ENCODE measurements around the gene FCAMR. TPM values are rescaled to one million over a fixed set of nuclear protein-coding genes. Genes with fewer than 3 reads are reported as not detected.

Gene FCAMR
- total and polyA plus RNA-seq, 2 of the 4 experiments (the other 2 are of a cell fraction) = not detected

DNA sequence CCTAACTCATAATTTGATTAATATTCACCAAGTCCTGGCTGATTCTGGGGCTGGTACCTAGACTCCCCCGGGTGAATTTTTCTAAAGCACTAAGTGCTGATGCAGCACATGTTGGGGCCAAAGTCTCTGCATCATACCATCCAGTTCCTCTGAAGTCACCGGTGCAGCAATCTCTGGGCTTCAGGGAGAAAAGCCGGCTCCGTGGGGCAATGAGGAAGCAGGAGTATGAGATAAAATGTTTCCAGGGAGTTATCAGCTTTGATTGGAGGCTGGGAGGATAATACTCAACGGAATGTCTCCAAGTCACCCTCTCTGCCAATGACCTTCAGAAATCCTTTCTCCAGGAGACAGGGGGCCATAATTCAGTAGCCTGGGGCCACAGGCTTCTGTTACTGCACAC, 1.2 kb downstream of the FCAMR start:
- Histone ChIP-seq H3K79me1 (ENCODE audit: low read depth in 1 of 2, low read length in 2 of 2) (no peaks in the 10 kb centered on the region), H3K9me3 (ENCODE audit: control insufficient read depth, insufficient read depth, low read length) (no peaks in the 10 kb centered on the region), H3K56ac (ENCODE audit: extremely low read depth, insufficient read depth, low read length) (no peak overlapping the region), H3K9me1 (ENCODE audit: insufficient read depth, low read length) (0 out of 2 replicates have a peak, but pooled peaks cover 2% of the 10 kb centered on the region), H3K4me2 (ENCODE audit: low read depth, low read length) (no peak overlapping the region), H3K4ac (ENCODE audit: low read depth, low read length) (no peak overlapping the region), H3K27ac (ENCODE audit: insufficient read depth, low read length) (no peak overlapping the region), H3K4me3 (ENCODE audit: insufficient read depth, low read depth, low read length) (no peak overlapping the region), H2AK5ac (ENCODE audit: low read depth, low read length) (no peak overlapping the region), H2AFZ (replicated peaks; ENCODE audit: low read length, poor library complexity) (no peak overlapping the region), H4K20me1 (ENCODE audit: insufficient read depth, low read length) (no peaks in the 10 kb centered on the region), H3K27me3 (ENCODE audit: control insufficient read depth, insufficient read depth, low read length) (peaks cover 44% of the 10 kb centered on the region), H3K4me1 (ENCODE audit: control insufficient read depth, insufficient read depth, low read length) (no peaks in the 10 kb centered on the region), H4K91ac (ENCODE audit: insufficient read depth, low read depth, low read length) (no peak overlapping the region), H2BK5ac (ENCODE audit: low read depth, low read length, poor library complexity, severe bottlenecking) (no peak overlapping the region), H3K23ac (ENCODE audit: low read depth, low read length) (no peak overlapping the region), H4K5ac (ENCODE audit: low read depth, low read length) (no peak overlapping the region), H2BK20ac (ENCODE audit: low read depth, low read length) (no peak overlapping the region), H2BK120ac (ENCODE audit: low read depth, low read length) (no peak overlapping the region), H4K8ac (ENCODE audit: low read depth in 2 of 2, low read length in 2 of 2) (no peak overlapping the region), H3K14ac (replicated peaks; ENCODE audit: low read depth, low read length) (no peak overlapping the region), H3K36me3 (ENCODE audit: control insufficient read depth, insufficient read depth, low read length) (no peaks in the 10 kb centered on the region), H3K18ac (ENCODE audit: low read depth, low read length) (no peak overlapping the region), H3K9ac (ENCODE audit: low read depth, low read length) (no peak overlapping the region), H2AK9ac (replicated peaks; ENCODE audit: low read depth, low read length, poor library complexity) (no peak overlapping the region), H2BK15ac (ENCODE audit: low read depth, low read length) (no peak overlapping the region)
- in situ Hi-C loops (cut with MboI; ENCODE audit: low sequenced_read_pairs) = no loop called here
- DNase-seq (no peak), ATAC-seq (ENCODE audit: low read depth) (no peak)
- dilution Hi-C loops (cut with HindIII; ENCODE audit: low sequenced_read_pairs, unreplicated experiment) = no loop called here
- no TSS peak for BruUV-seq (replicated peaks)
- intact Hi-C loops (cut with micrococcal nuclease) = no loop called here
- ChIA-PET CTCF (no interaction called here), POLR2A (ENCODE audit: unreplicated experiment) (no interaction called here)
- TF ChIP-seq MAFK (IDR thresholded peaks at IDR 0.05; ENCODE audit: low read depth, low read length) = peak; percentile 23; the same call in 1 of the 2 replicates
- no peak for TF ChIP-seq BHLHE40 (IDR thresholded peaks at IDR 0.05; ENCODE audit: low read depth, low read length)
- TF ChIP-seq USF2 (IDR thresholded peaks at IDR 0.05; ENCODE audit: low read depth, low read length) = no peak
- WGBS, 2 experiments (ENCODE audit: extremely low coverage in 2 of 2, insufficient read length in 1 of 2) = no CpG with 5 or more reads among the region's 5 CpGs

Data from IMR-90 (cell line).